GM12878 (cell line): ENCODE data around the gene FSTL4.

Experiments
- JUND ChIP-seq: IDR thresholded peaks from 2 replicates; pipeline ENCODE4 v1.6.1; 2012; ENCODE audit warnings: low read depth, mild to moderate bottlenecking, low read length, improper control_type of control experiment, moderate library complexity
- NRF1 ChIP-seq: conservative IDR thresholded peaks from 2 replicates; pipeline ENCODE4 v1.6.1; 2011; ENCODE audit warnings: mild to moderate bottlenecking, low read depth, low read length, improper control_type of control experiment
- POLR2A ChIP-seq: IDR thresholded peaks from 2 replicates; pipeline ENCODE4 v1.6.1; 2011; ENCODE audit warnings: low read depth, mild to moderate bottlenecking, low read length
- POLR2AphosphoS5 ChIP-seq: IDR thresholded peaks from 2 replicates; pipeline ENCODE4 v1.6.1; 2011; ENCODE audit warnings: mild to moderate bottlenecking, low read length, inconsistent platforms
- REST ChIP-seq: IDR thresholded peaks from 2 replicates; pipeline ENCODE4 v1.6.1; 2012; ENCODE audit warnings: mild to moderate bottlenecking, low read depth, low read length
- SIN3A ChIP-seq: IDR thresholded peaks from 2 replicates; pipeline ENCODE4 v1.6.1; 2012; ENCODE audit warnings: low read depth, low read length, improper control_type of control experiment
- ZNF24 ChIP-seq: fragments of 450-650 bp; IDR thresholded peaks from 2 replicates; pipeline ENCODE4 v1.6.1; 2017; ENCODE audit warnings: antibody characterized with exemption, mild to moderate bottlenecking
- TF ChIP-seq, protein P1 (sequence below), 3 experiments: IDR thresholded peaks in 2 of 3; conservative IDR thresholded peaks in 1 of 3; 2 replicates each; pipeline ENCODE4 v1.5.1; 2011; ENCODE audit warnings: low read depth in 3 of 3, low read length in 3 of 3, mild to moderate bottlenecking in 3 of 3, control low read depth in 2 of 3, moderate library complexity in 2 of 3, inconsistent platforms in 1 of 3, mixed read lengths in 1 of 3; ENCODE audit not compliant: control insufficient read depth in 2 of 3, insufficient read depth in 1 of 3; ENCODE audit errors: extremely low read depth in 1 of 3
- TF ChIP-seq, protein P2 (sequence below): IDR thresholded peaks from 2 replicates; pipeline ENCODE4 v1.6.1; 2012; ENCODE audit warnings: low read depth, low read length, improper control_type of control experiment

DNA sequence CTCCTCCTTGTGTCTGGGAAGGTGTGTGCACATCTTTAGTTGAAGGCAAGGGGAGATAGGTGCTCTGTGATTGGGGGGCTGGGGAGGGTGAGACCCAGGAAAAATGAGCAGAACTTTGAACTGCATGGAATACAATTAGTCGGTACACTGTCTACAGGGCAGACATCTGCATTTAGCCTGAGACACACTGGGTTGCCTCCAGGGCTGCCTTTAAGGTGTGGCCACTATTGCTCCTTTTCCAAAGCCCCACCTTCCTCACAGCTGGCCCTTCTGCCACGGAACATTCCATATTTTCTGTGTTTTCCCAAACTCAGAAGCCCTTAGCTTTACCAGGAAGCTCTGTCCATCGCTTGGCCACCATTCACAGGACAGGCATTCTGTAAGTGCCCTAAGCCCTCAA is 312.6 kb downstream of the FSTL4 start:
- TF ChIP-seq, protein P1, sequence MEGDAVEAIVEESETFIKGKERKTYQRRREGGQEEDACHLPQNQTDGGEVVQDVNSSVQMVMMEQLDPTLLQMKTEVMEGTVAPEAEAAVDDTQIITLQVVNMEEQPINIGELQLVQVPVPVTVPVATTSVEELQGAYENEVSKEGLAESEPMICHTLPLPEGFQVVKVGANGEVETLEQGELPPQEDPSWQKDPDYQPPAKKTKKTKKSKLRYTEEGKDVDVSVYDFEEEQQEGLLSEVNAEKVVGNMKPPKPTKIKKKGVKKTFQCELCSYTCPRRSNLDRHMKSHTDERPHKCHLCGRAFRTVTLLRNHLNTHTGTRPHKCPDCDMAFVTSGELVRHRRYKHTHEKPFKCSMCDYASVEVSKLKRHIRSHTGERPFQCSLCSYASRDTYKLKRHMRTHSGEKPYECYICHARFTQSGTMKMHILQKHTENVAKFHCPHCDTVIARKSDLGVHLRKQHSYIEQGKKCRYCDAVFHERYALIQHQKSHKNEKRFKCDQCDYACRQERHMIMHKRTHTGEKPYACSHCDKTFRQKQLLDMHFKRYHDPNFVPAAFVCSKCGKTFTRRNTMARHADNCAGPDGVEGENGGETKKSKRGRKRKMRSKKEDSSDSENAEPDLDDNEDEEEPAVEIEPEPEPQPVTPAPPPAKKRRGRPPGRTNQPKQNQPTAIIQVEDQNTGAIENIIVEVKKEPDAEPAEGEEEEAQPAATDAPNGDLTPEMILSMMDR (IDR thresholded peaks at IDR 0.05 in 2 of 3, conservative IDR thresholded peaks at IDR 0.05 in 1 of 3; ENCODE audit: control insufficient read depth in 2 of 3, extremely low read depth in 1 of 3, insufficient read depth in 1 of 3, low read depth in 3 of 3, low read length in 3 of 3): no peak
- TF ChIP-seq REST (no peak), ZNF24 (no peak), NRF1 (no peak), SIN3A (no peak), POLR2AphosphoS5 (no peak), POLR2A (no peak), JUND (no peak)
- TF ChIP-seq, protein P2, sequence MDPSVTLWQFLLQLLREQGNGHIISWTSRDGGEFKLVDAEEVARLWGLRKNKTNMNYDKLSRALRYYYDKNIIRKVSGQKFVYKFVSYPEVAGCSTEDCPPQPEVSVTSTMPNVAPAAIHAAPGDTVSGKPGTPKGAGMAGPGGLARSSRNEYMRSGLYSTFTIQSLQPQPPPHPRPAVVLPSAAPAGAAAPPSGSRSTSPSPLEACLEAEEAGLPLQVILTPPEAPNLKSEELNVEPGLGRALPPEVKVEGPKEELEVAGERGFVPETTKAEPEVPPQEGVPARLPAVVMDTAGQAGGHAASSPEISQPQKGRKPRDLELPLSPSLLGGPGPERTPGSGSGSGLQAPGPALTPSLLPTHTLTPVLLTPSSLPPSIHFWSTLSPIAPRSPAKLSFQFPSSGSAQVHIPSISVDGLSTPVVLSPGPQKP: no peak
